Myocyte (in vitro differentiated cells): Measurements from ENCODE around the gene KCNC4. TPM values are rescaled to one million over a fixed set of nuclear protein-coding genes. Genes with fewer than 3 reads are reported as not detected.

Experiments used
- DNase-seq: peaks from one replicate; pipeline ENCODE4 v3.0.0-alpha.2; 2012; ENCODE audit warnings: low read depth
- total RNA-seq: library from RNA; depleted of rRNA; stranded (reverse); fragments of >200 nt; gene quantifications from 2 replicates; pipeline ENCODE4 v1.2.3, GENCODE V29; 2014

Gene KCNC4
- total RNA-seq, 1 donor from 2014 or later: 3.6 TPM

GRCh38 chr1:110211496-110212168 lies 1.5 kb downstream of the KCNC4 start:
- DNase-seq: no peak

GRCh38 chr1:110212169-110213142 lies 2.3 kb downstream of the KCNC4 start:
- no peak for DNase-seq

GRCh38 chr1:110213143-110213540 lies 3.0 kb downstream of the KCNC4 start:
- DNase-seq: no peak

- no peak for DNase-seq
Observed at GRCh38 chr1:110214454-110215404, 4.6 kb downstream of the KCNC4 start.

GRCh38 chr1:110215621-110216515 lies 5.8 kb downstream of the KCNC4 start:
- DNase-seq: no peak

- no peak for DNase-seq
Observed at GRCh38 chr1:110216844-110217444, 6.8 kb downstream of the KCNC4 start.

- no peak for DNase-seq
Observed at GRCh38 chr1:110218137-110218536, 8.0 kb downstream of the KCNC4 start.

GRCh38 chr1:110218739-110219138 lies 8.6 kb downstream of the KCNC4 start:
- DNase-seq: no peak

GRCh38 chr1:110220324-110220723 lies 10.2 kb downstream of the KCNC4 start:
- DNase-seq: no peak

- DNase-seq: no peak
Observed at GRCh38 chr1:110221119-110221518, 11.0 kb downstream of the KCNC4 start.

GRCh38 chr1:110223127-110223526 lies 13.0 kb downstream of the KCNC4 start:
- no peak for DNase-seq

GRCh38 chr1:110223581-110223980 lies 13.5 kb downstream of the KCNC4 start:
- no peak for DNase-seq

- no peak for DNase-seq
Observed at GRCh38 chr1:110224240-110224995, 14.3 kb downstream of the KCNC4 start.

- no peak for DNase-seq
Observed at GRCh38 chr1:110225212-110225611, 15.1 kb downstream of the KCNC4 start.

GRCh38 chr1:110225756-110226404 lies 15.8 kb downstream of the KCNC4 start:
- DNase-seq: no peak

GRCh38 chr1:110227774-110228173 lies 17.7 kb downstream of the KCNC4 start:
- DNase-seq: no peak

GRCh38 chr1:110228381-110228780 lies 18.3 kb downstream of the KCNC4 start:
- DNase-seq: no peak

- no peak for DNase-seq
Observed at GRCh38 chr1:110228869-110229268, 18.8 kb downstream of the KCNC4 start.
